ENCODE measurements around the gene CLIC5. TPM values are rescaled to one million over a fixed set of nuclear protein-coding genes. Genes with fewer than 3 reads are reported as not detected.
A peak's percentile ranks its signal among the peaks of the same experiment; 100 is the strongest.

CLIC5 gene
- total and polyA plus RNA-seq, 5 experiments from 2014 or later, result 0.06 to 2.3 (median 0.42) TPM

- POLR2A ChIA-PET, result no interaction called here
- Mint-ChIP-seq H3K27ac (no peak overlapping the region), H3K27me3 (peaks cover 0 to 2% (median 0%) of the 10 kb centered on the region in 5 donors), H3K4me3 (no peak overlapping the region), H3K9me3 (no peaks in the 10 kb centered on the region), H3K36me3 (no peaks in the 10 kb centered on the region), H3K4me1 (peaks cover 0 to 5% (median 0%) of the 10 kb centered on the region in 4 donors)
- ATAC-seq (no peak), DNase-seq (no peak)
Observed at GRCh38 chr6:45984788-45985425, 30.8 kb downstream of the CLIC5 start.

- Mint-ChIP-seq H3K9me3 (no peaks in the 10 kb centered on the region), H3K27me3 (peaks cover 0 to 2% (median 0%) of the 10 kb centered on the region in 5 donors), H3K27ac (no peak overlapping the region), H3K4me1 (peaks cover 0 to 5% (median 0%) of the 10 kb centered on the region in 4 donors), H3K4me3 (no peak overlapping the region), H3K36me3 (no peaks in the 10 kb centered on the region)
- POLR2A ChIA-PET, result no interaction called here
- DNase-seq (no peak), ATAC-seq (no peak)
Observed at GRCh38 chr6:45984347-45984746, 31.3 kb downstream of the CLIC5 start.

GRCh38 chr6:45983062-45983461 lies 32.6 kb downstream of the CLIC5 start:
- Mint-ChIP-seq H3K4me3 (no peak overlapping the region), H3K36me3 (no peaks in the 10 kb centered on the region), H3K27ac (no peak overlapping the region), H3K4me1 (peaks cover 0 to 5% (median 0%) of the 10 kb centered on the region in 4 donors), H3K27me3 (peaks cover 0 to 2% (median 0%) of the 10 kb centered on the region in 5 donors), H3K9me3 (no peaks in the 10 kb centered on the region)
- POLR2A ChIA-PET, result no interaction called here
- ATAC-seq (no peak), DNase-seq (no peak)

GRCh38 chr6:45982280-45983036 lies 33.2 kb downstream of the CLIC5 start:
- H3K36me3 Mint-ChIP-seq, result no peaks in the 10 kb centered on the region
- POLR2A ChIA-PET, result no interaction called here

GRCh38 chr6:45981046-45981445 lies 34.6 kb downstream of the CLIC5 start:
- no peak overlapping the region for H3K4me3 Mint-ChIP-seq
- POLR2A ChIA-PET, result no interaction called here
- no peak for DNase-seq

More at GRCh38 chr6:45982280-45983036, 33.2 kb downstream of the CLIC5 start:
- Mint-ChIP-seq H3K27ac (no peak overlapping the region), H3K27me3 (peaks cover 0 to 5% (median 0%) of the 10 kb centered on the region in 5 donors), H3K9me3 (no peaks in the 10 kb centered on the region), H3K4me1 (peaks cover 0 to 5% (median 0%) of the 10 kb centered on the region in 4 donors), H3K4me3 (no peak overlapping the region)
- DNase-seq, result no peak
- ATAC-seq, result no peak

GRCh38 chr6:45979311-45979710 lies 36.3 kb downstream of the CLIC5 start:
- Mint-ChIP-seq H3K36me3 (peaks cover 0 to 4% (median 3%) of the 10 kb centered on the region in 3 donors), H3K4me3 (no peak overlapping the region), H3K9me3 (peaks cover 0 to 9% (median 0%) of the 10 kb centered on the region in 9 donors), H3K4me1 (no peaks in the 10 kb centered on the region), H3K27ac (no peak overlapping the region), H3K27me3 (peaks cover 0 to 5% (median 0%) of the 10 kb centered on the region in 5 donors)
- no peak for DNase-seq
- POLR2A ChIA-PET, result no interaction called here
- no peak for ATAC-seq

More at GRCh38 chr6:45981046-45981445, 34.6 kb downstream of the CLIC5 start:
- no peaks in the 10 kb centered on the region for H3K9me3 Mint-ChIP-seq
- ATAC-seq, result no peak
- peaks cover 0 to 5% (median 0%) of the 10 kb centered on the region in 4 donors for H3K4me1 Mint-ChIP-seq
- no peaks in the 10 kb centered on the region for H3K36me3 Mint-ChIP-seq
- H3K27me3 Mint-ChIP-seq, result peaks cover 0 to 5% (median 0%) of the 10 kb centered on the region in 5 donors
- no peak overlapping the region for H3K27ac Mint-ChIP-seq

GRCh38 chr6:45974596-45974995 lies 41.1 kb downstream of the CLIC5 start:
- H3K4me3 Mint-ChIP-seq, result no peak overlapping the region
- H3K9me3 Mint-ChIP-seq, result peaks cover 0 to 10% (median 0%) of the 10 kb centered on the region in 9 donors
- H3K27ac Mint-ChIP-seq, result no peak overlapping the region
- H3K4me1 Mint-ChIP-seq, result peaks cover 5 to 13% (median 12%) of the 10 kb centered on the region in 4 donors
- POLR2A ChIA-PET, result no interaction called here
- no peak for DNase-seq
- no peak for ATAC-seq
- peaks cover 0 to 5% (median 0%) of the 10 kb centered on the region in 5 donors for H3K27me3 Mint-ChIP-seq
- peaks cover 0 to 4% (median 3%) of the 10 kb centered on the region in 3 donors for H3K36me3 Mint-ChIP-seq

- DNase-seq (no peak), ATAC-seq (no peak)
- Mint-ChIP-seq H3K4me3 (no peak overlapping the region), H3K36me3 (peaks cover 0 to 4% (median 3%) of the 10 kb centered on the region in 3 donors), H3K9me3 (peaks cover 0 to 10% (median 0%) of the 10 kb centered on the region in 9 donors), H3K27me3 (peaks cover 0 to 4% (median 0%) of the 10 kb centered on the region in 5 donors), H3K27ac (no peak overlapping the region), H3K4me1 (peaks cover 5 to 18% (median 12%) of the 10 kb centered on the region in 4 donors)
- POLR2A ChIA-PET, result no interaction called here
Observed at GRCh38 chr6:45972795-45973503, 42.7 kb downstream of the CLIC5 start.

- H3K4me3 Mint-ChIP-seq, result no peak overlapping the region
- DNase-seq, result no peak
- H3K4me1 Mint-ChIP-seq, result peaks cover 7 to 20% (median 15%) of the 10 kb centered on the region in 4 donors
- no peak for ATAC-seq
- peaks cover 0 to 10% (median 0%) of the 10 kb centered on the region in 9 donors for H3K9me3 Mint-ChIP-seq
- peaks cover 0 to 4% (median 3%) of the 10 kb centered on the region in 3 donors for H3K36me3 Mint-ChIP-seq
- POLR2A ChIA-PET, result no interaction called here
- no peak overlapping the region for H3K27ac Mint-ChIP-seq
- peaks cover 0 to 3% (median 0%) of the 10 kb centered on the region in 5 donors for H3K27me3 Mint-ChIP-seq
Observed at GRCh38 chr6:45971287-45971686, 44.4 kb downstream of the CLIC5 start.

GRCh38 chr6:45970326-45970725 lies 45.3 kb downstream of the CLIC5 start:
- H3K4me3 Mint-ChIP-seq, result peak overlapping the region in 2 of 10 donors; percentile 4 to 15
- POLR2A ChIA-PET, result no interaction called here
- H3K36me3 Mint-ChIP-seq, result peaks cover 0 to 4% (median 3%) of the 10 kb centered on the region in 3 donors
- peaks cover 7 to 20% (median 15%) of the 10 kb centered on the region in 4 donors for H3K4me1 Mint-ChIP-seq
- peak in 1 of 10 donors; percentile 4 for DNase-seq
- H3K27ac Mint-ChIP-seq, result peak overlapping the region in 4 of 10 donors; percentile 9 to 84 (median 42)
- H3K9me3 Mint-ChIP-seq, result peaks cover 0 to 10% (median 1%) of the 10 kb centered on the region in 9 donors
- peak in 1 of 2 donors; percentile 32 for ATAC-seq
- peaks cover 0 to 3% (median 0%) of the 10 kb centered on the region in 5 donors for H3K27me3 Mint-ChIP-seq

DNA sequence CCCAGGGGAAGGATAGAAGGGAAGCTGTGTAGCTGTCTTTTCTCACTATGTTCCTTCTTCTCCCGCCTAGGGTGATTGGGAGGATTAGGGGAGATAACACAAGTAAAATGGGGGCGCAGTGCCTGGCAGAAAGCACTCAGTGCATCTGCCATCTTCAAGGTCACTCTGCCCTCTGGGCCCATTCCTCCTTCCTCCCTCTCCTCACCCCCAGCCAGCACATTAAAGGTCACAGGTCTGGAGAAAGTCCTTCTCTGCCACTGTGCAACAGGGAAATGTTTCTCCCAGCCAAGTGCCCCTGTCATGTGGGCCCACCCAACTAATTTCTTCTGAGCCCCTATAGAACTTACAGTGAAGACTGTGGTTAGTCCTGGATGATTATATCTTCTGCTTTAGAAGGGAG lies 45.8 kb downstream of the CLIC5 start:
- H3K4me1 Mint-ChIP-seq, result peaks cover 7 to 20% (median 15%) of the 10 kb centered on the region in 4 donors
- DNase-seq, result no peak
- H3K27ac Mint-ChIP-seq, result peak overlapping the region in 3 of 10 donors; percentile 9 to 69 (median 31)
- no peak overlapping the region for H3K4me3 Mint-ChIP-seq
- H3K36me3 Mint-ChIP-seq, result peaks cover 0 to 5% (median under 1%) of the 10 kb centered on the region in 3 donors
- H3K27me3 Mint-ChIP-seq, result peaks cover 0 to 3% (median 0%) of the 10 kb centered on the region in 5 donors
- POLR2A ChIA-PET, result no interaction called here
- no peak for ATAC-seq
- peaks cover 0 to 7% (median 3%) of the 10 kb centered on the region in 9 donors for H3K9me3 Mint-ChIP-seq

GRCh38 chr6:45969026-45969425 lies 46.6 kb downstream of the CLIC5 start:
- H3K4me1 Mint-ChIP-seq, result peaks cover 7 to 20% (median 15%) of the 10 kb centered on the region in 4 donors
- POLR2A ChIA-PET, result no interaction called here
- peaks cover 0 to 14% (median 3%) of the 10 kb centered on the region in 9 donors for H3K9me3 Mint-ChIP-seq
- DNase-seq (no peak), ATAC-seq (no peak)
- H3K27me3 Mint-ChIP-seq, result peaks cover 0 to 4% (median 0%) of the 10 kb centered on the region in 5 donors
- H3K27ac Mint-ChIP-seq, result no peak overlapping the region
- no peak overlapping the region for H3K4me3 Mint-ChIP-seq
- peaks cover 0 to 11% (median 0%) of the 10 kb centered on the region in 3 donors for H3K36me3 Mint-ChIP-seq

Measured in naive thymus-derived CD8-positive, alpha-beta T cell (primary cell).